Sigmoid colon (tissue), 7 donors: ENCODE results near the gene SPDYE4. TPM values are rescaled to one million over a fixed set of nuclear protein-coding genes. Genes with fewer than 3 reads are reported as not detected.

Experiments
- DNase-seq: peaks from one replicate; pipeline ENCODE4 v3.0.0-alpha.2; 2019
- H3K27ac ChIP-seq, 4 donors: fragments of 200-600 bp; sonication (generic); one replicate each; pipeline ENCODE4 v1.5.1; 2016 to 2019; ENCODE audit warnings: mild to moderate bottlenecking in 1 of 4
- H3K27me3 ChIP-seq, 3 donors: fragments of 200-600 bp; sonication (generic); one replicate each; pipeline ENCODE4 v1.5.1; 2019; ENCODE audit warnings: mild to moderate bottlenecking in 1 of 3
- H3K36me3 ChIP-seq, 4 donors: fragments of 200-600 bp; sonication (generic); one replicate each; pipeline ENCODE4 v1.5.1; 2016 to 2019
- H3K4me1 ChIP-seq, 4 donors: fragments of 200-600 bp; sonication (generic); one replicate each; pipeline ENCODE4 v1.5.1; 2017 to 2019
- H3K4me3 ChIP-seq, 4 donors: fragments of 200-600 bp; sonication (generic); one replicate each; pipeline ENCODE4 v1.5.1; 2017 to 2019; ENCODE audit warnings: mild to moderate bottlenecking in 2 of 4, moderate library complexity in 1 of 4
- H3K9me3 ChIP-seq, 4 donors: fragments of 200-600 bp in 3 of 4; sonication (generic) in 3 of 4; one replicate each; pipeline versions ENCODE4 v1.5.1 to v1.6.1; 2013 to 2019
- CTCF ChIP-seq, 4 experiments: fragments of 450-650 bp in 3 of 4; fragments of 200-600 bp in 1 of 4; IDR thresholded peaks; one replicate each; pipeline ENCODE4 v1.5.1; 2016 to 2019; ENCODE audit warnings: antibody characterized with exemption in 4 of 4, mild to moderate bottlenecking in 3 of 4, moderate library complexity in 2 of 4
- EP300 ChIP-seq, 4 donors: sonication (generic); formaldehyde crosslinking; IDR thresholded peaks; one replicate each; pipeline ENCODE4 v1.6.1; 2017; ENCODE audit warnings: antibody characterized with exemption in 4 of 4
- POLR2A ChIP-seq, 2 donors: fragments of 450-650 bp; IDR thresholded peaks; one replicate each; pipeline ENCODE4 v1.6.1; 2016; ENCODE audit warnings: antibody characterized with exemption in 2 of 2, mild to moderate bottlenecking in 2 of 2, moderate library complexity in 2 of 2
- POLR2AphosphoS5 ChIP-seq, 4 donors: sonication (generic); formaldehyde crosslinking; IDR thresholded peaks; one replicate each; pipeline ENCODE4 v1.6.1; 2017; ENCODE audit warnings: antibody characterized with exemption in 4 of 4
- WGBS, 2 donors: extraction: QIAGEN DNeasy Blood & Tissue Kit; methylation state at CpG; one replicate each; pipeline ENCODE4 v1.1.7; 2013; 5-methylcytosine and 5-hydroxymethylcytosine counted together
- intact Hi-C: fragments of 100-400 bp; cut with DNase I; formaldehyde crosslinking; loops from one replicate; pipeline ENCODE4 v1.15.1; 2023
- polyA plus RNA-seq, 3 donors: library from polyadenylated mRNA; stranded (reverse); fragments of 200-250 nt; gene quantifications; one replicate each; pipeline ENCODE4 v1.2.3, GENCODE V29; 2013
- total RNA-seq, 4 donors: library from RNA; depleted of rRNA; stranded (reverse); fragments of >200 nt; gene quantifications; one replicate each; pipeline ENCODE4 v1.1.0, GENCODE V29; 2016
- donor health status: healthy with polysubstance abuse.
- donor health status: Bipolar disorder and iron deficiency.
- donor health status: healthy.

The SPDYE4 gene
- total and polyA plus RNA-seq, 7 donors = not detected

GRCh38 chr17:8728251-8728938 is 30.0 kb downstream of the SPDYE4 start:
- Histone ChIP-seq H3K9me3 (no peaks in the 10 kb centered on the region), H3K27me3 (no peaks in the 10 kb centered on the region), H3K4me3 (no peak overlapping the region), H3K4me1 (no peaks in the 10 kb centered on the region), H3K27ac (no peak overlapping the region), H3K36me3 (no peaks in the 10 kb centered on the region)
- no peak for DNase-seq
- TF ChIP-seq POLR2A (IDR thresholded peaks at IDR 0.05) (no peak), POLR2AphosphoS5 (IDR thresholded peaks at IDR 0.05) (no peak), EP300 (IDR thresholded peaks at IDR 0.05) (no peak), CTCF (IDR thresholded peaks at IDR 0.05) (no peak)
- 81 to 89% methylated on average over 13 of the region's 13 CpGs for WGBS, 2 donors
- intact Hi-C loops = no loop called here

GRCh38 chr17:8726941-8727555 is 31.3 kb downstream of the SPDYE4 start:
- Histone ChIP-seq H3K4me3 (no peak overlapping the region), H3K9me3 (no peaks in the 10 kb centered on the region), H3K27me3 (no peaks in the 10 kb centered on the region), H3K4me1 (no peaks in the 10 kb centered on the region), H3K27ac (no peak overlapping the region), H3K36me3 (no peaks in the 10 kb centered on the region)
- no peak for DNase-seq
- intact Hi-C loops = no loop called here
- TF ChIP-seq POLR2AphosphoS5 (IDR thresholded peaks at IDR 0.05) (no peak), CTCF (IDR thresholded peaks at IDR 0.05) (no peak), EP300 (IDR thresholded peaks at IDR 0.05) (no peak), POLR2A (IDR thresholded peaks at IDR 0.05) (no peak)
- WGBS, 2 donors = 70 to 72% methylated on average over 17 of the region's 17 CpGs

GRCh38 chr17:8725881-8726876 is 32.2 kb downstream of the SPDYE4 start:
- H3K4me1 ChIP-seq = no peaks in the 10 kb centered on the region
- H3K27ac ChIP-seq = no peak overlapping the region
- intact Hi-C loops = no loop called here
- H3K9me3 ChIP-seq = no peaks in the 10 kb centered on the region
- H3K27me3 ChIP-seq = no peaks in the 10 kb centered on the region
- no peaks in the 10 kb centered on the region for H3K36me3 ChIP-seq
- no peak overlapping the region for H3K4me3 ChIP-seq
- DNase-seq = no peak
- TF ChIP-seq CTCF (IDR thresholded peaks at IDR 0.05) = no peak
- no peak for TF ChIP-seq POLR2A (IDR thresholded peaks at IDR 0.05)
- TF ChIP-seq POLR2AphosphoS5 (IDR thresholded peaks at IDR 0.05) = no peak
- TF ChIP-seq EP300 (IDR thresholded peaks at IDR 0.05) = no peak
- 73 to 80% methylated on average over 23 of the region's 23 CpGs for WGBS, 2 donors

GRCh38 chr17:8724451-8724850 is 33.9 kb downstream of the SPDYE4 start:
- Histone ChIP-seq H3K27ac (no peak overlapping the region), H3K36me3 (no peaks in the 10 kb centered on the region), H3K27me3 (no peaks in the 10 kb centered on the region), H3K4me3 (no peak overlapping the region), H3K9me3 (no peaks in the 10 kb centered on the region), H3K4me1 (no peaks in the 10 kb centered on the region)
- WGBS, 2 donors = 91 to 95% methylated on average over 7 of the region's 7 CpGs
- intact Hi-C loops = no loop called here
- no peak for DNase-seq
- TF ChIP-seq EP300 (IDR thresholded peaks at IDR 0.05) (no peak), POLR2A (IDR thresholded peaks at IDR 0.05) (no peak), CTCF (IDR thresholded peaks at IDR 0.05) (no peak), POLR2AphosphoS5 (IDR thresholded peaks at IDR 0.05) (no peak)
